ENCODE results near the gene CCL20.

GRCh38 chr2:227864161-227864756 is 50.6 kb downstream of the CCL20 start:
- TF ChIP-seq PATZ1 (CRISPR knock-in tag; IDR thresholded peaks at IDR 0.05; ENCODE audit: borderline replicate concordance) (no peak), ZNF8 (CRISPR knock-in tag; IDR thresholded peaks at IDR 0.05) (no peak), SNAI2 (CRISPR knock-in tag; IDR thresholded peaks at IDR 0.05) (no peak), ZNF70 (CRISPR knock-in tag; IDR thresholded peaks at IDR 0.05) (no peak), GLIS3 (CRISPR knock-in tag; IDR thresholded peaks at IDR 0.05) (no peak), ARNTL (CRISPR knock-in tag; IDR thresholded peaks at IDR 0.05; ENCODE audit: borderline replicate concordance, low read depth) (no peak), ZC3H10 (CRISPR knock-in tag; IDR thresholded peaks at IDR 0.05) (no peak), TSHZ2 (CRISPR knock-in tag; IDR thresholded peaks at IDR 0.05) (no peak), RARB (CRISPR knock-in tag; IDR thresholded peaks at IDR 0.05) (no peak), OSR1 (CRISPR knock-in tag; IDR thresholded peaks at IDR 0.05) (no peak), CREB5 (CRISPR knock-in tag; IDR thresholded peaks at IDR 0.05; ENCODE audit: low read depth) (no peak)
- TF ChIP-seq, protein P1, sequence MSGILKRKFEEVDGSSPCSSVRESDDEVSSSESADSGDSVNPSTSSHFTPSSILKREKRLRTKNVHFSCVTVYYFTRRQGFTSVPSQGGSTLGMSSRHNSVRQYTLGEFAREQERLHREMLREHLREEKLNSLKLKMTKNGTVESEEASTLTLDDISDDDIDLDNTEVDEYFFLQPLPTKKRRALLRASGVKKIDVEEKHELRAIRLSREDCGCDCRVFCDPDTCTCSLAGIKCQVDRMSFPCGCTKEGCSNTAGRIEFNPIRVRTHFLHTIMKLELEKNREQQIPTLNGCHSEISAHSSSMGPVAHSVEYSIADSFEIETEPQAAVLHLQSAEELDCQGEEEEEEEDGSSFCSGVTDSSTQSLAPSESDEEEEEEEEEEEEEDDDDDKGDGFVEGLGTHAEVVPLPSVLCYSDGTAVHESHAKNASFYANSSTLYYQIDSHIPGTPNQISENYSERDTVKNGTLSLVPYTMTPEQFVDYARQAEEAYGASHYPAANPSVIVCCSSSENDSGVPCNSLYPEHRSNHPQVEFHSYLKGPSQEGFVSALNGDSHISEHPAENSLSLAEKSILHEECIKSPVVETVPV (CRISPR knock-in tag; IDR thresholded peaks at IDR 0.05), result no peak
- TF ChIP-seq, protein P2, sequence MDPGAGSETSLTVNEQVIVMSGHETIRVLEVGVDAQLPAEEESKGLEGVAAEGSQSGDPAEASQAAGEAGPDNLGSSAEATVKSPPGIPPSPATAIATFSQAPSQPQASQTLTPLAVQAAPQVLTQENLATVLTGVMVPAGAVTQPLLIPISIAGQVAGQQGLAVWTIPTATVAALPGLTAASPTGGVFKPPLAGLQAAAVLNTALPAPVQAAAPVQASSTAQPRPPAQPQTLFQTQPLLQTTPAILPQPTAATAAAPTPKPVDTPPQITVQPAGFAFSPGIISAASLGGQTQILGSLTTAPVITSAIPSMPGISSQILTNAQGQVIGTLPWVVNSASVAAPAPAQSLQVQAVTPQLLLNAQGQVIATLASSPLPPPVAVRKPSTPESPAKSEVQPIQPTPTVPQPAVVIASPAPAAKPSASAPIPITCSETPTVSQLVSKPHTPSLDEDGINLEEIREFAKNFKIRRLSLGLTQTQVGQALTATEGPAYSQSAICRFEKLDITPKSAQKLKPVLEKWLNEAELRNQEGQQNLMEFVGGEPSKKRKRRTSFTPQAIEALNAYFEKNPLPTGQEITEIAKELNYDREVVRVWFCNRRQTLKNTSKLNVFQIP (CRISPR knock-in tag; IDR thresholded peaks at IDR 0.05; ENCODE audit: borderline replicate concordance, low read depth), result no peak

All from SK-N-SH treated with all-trans-retinoic acid at 6 μM for 48 hours (cell line).